ENCODE results near the gene MAP1LC3A. TPM values are rescaled to one million over a fixed set of nuclear protein-coding genes. Genes with fewer than 3 reads are reported as not detected.

Gene MAP1LC3A
- total RNA-seq, 1 donor from 2014 or later: 131 TPM

GRCh38 chr20:34532320-34532719, 26.2 kb upstream of the MAP1LC3A start:
- TF ChIP-seq, protein P1, sequence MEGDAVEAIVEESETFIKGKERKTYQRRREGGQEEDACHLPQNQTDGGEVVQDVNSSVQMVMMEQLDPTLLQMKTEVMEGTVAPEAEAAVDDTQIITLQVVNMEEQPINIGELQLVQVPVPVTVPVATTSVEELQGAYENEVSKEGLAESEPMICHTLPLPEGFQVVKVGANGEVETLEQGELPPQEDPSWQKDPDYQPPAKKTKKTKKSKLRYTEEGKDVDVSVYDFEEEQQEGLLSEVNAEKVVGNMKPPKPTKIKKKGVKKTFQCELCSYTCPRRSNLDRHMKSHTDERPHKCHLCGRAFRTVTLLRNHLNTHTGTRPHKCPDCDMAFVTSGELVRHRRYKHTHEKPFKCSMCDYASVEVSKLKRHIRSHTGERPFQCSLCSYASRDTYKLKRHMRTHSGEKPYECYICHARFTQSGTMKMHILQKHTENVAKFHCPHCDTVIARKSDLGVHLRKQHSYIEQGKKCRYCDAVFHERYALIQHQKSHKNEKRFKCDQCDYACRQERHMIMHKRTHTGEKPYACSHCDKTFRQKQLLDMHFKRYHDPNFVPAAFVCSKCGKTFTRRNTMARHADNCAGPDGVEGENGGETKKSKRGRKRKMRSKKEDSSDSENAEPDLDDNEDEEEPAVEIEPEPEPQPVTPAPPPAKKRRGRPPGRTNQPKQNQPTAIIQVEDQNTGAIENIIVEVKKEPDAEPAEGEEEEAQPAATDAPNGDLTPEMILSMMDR (IDR thresholded peaks at IDR 0.05): no peak

GRCh38 chr20:34532756-34533155, 25.8 kb upstream of the MAP1LC3A start:
- H3K27me3 ChIP-seq: no peaks in the 10 kb centered on the region
- no peak overlapping the region for H3K27ac ChIP-seq
- H3K36me3 ChIP-seq: peaks cover 77 to 93% of the 10 kb centered on the region in 2 donors
- intact Hi-C loops (cut with DNase I): no loop called here
- no peak for DNase-seq (ENCODE audit: low spot score in 2 of 2)
- H3K4me1 ChIP-seq: peaks cover 0 to 15% of the 10 kb centered on the region in 2 donors
- H3K9me3 ChIP-seq: no peaks in the 10 kb centered on the region
- TF ChIP-seq, protein P1 (IDR thresholded peaks at IDR 0.05): no peak
- H3K4me3 ChIP-seq: no peak overlapping the region

More at GRCh38 chr20:34532320-34532719, 26.2 kb upstream of the MAP1LC3A start:
- H3K27me3 ChIP-seq: no peaks in the 10 kb centered on the region
- no peaks in the 10 kb centered on the region for H3K9me3 ChIP-seq
- no peak overlapping the region for H3K27ac ChIP-seq
- intact Hi-C loops (cut with DNase I): no loop called here
- peaks cover 0 to 15% of the 10 kb centered on the region in 2 donors for H3K4me1 ChIP-seq
- peak in 1 of 2 donors; percentile 50 for DNase-seq (ENCODE audit: low spot score in 2 of 2)
- peaks cover 77 to 93% of the 10 kb centered on the region in 2 donors for H3K36me3 ChIP-seq
- H3K4me3 ChIP-seq: no peak overlapping the region

DNA sequence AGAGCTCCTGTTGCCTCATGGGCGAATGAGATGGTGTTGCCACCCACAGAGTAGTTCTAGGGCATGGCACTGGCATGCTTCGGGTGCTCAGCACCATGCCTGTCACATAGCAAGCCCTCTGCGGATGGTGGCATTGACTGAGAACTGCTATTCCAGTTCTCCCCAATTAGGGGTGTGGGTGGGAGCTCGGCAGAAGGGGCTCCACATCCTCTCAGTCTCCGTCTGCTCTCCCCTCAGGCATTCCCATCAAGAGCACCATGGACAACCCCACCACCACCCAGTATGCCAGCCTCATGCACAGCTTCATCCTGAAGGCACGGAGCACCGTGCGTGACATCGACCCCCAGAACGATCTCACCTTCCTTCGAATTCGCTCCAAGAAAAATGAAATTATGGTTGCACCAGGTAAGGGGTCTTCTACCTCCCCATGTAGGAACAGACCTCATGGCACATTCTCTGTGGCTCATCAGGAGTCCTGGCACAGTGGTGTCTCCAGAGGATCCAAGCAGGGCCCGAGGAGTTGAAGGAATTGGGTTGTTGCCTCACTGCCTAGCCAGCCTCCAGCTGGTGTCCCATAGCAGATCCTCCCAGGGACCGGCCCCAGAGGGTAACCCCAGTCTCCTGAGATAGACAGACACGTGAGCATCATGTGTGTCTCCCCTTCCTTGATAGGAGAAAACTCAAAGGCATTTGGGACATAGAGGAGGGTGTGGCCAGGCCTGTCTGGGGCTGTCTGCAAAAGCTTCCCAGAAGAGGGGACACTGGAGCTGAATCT, 23.9 kb upstream of the MAP1LC3A start:
- H3K4me1 ChIP-seq: peaks cover 0 to 8% of the 10 kb centered on the region in 2 donors
- no peaks in the 10 kb centered on the region for H3K27me3 ChIP-seq
- H3K36me3 ChIP-seq: peaks cover 75 to 89% of the 10 kb centered on the region in 2 donors
- TF ChIP-seq, protein P1 (IDR thresholded peaks at IDR 0.05): no peak
- no peak overlapping the region for H3K4me3 ChIP-seq
- no peak for DNase-seq (ENCODE audit: low spot score in 2 of 2)
- no peaks in the 10 kb centered on the region for H3K9me3 ChIP-seq
- intact Hi-C loops (cut with DNase I): no loop called here
- no peak overlapping the region for H3K27ac ChIP-seq

DNA sequence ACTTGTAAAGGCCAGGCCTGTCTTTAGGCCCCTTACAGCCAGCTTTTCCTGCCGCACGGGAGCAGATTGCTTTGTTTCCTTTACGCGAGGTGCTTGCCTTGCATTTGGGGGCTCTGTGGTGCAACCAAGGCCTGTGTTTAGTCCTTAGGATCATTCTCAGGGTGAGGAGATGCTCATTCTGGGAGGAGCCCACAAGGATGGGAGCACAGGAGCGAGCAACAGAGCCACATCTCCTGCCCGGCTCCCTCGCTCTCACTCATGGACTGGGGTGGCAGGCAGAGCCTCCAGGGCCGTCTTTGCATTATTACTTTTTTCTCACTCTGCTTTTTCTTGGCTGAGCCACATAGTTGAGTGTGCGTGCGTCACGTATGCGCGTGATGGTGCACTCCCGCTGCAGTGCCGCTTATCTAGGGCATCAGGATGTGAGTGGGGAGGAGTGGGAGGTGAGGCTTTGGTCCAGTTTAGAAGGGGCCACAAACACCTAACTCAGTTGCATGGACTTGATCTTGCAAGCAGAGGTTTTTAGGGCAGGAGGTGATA, 23.1 kb upstream of the MAP1LC3A start:
- DNase-seq (ENCODE audit: low spot score in 2 of 2): no peak
- intact Hi-C loops (cut with DNase I): no loop called here
- Histone ChIP-seq H3K27me3 (no peaks in the 10 kb centered on the region), H3K27ac (no peak overlapping the region), H3K4me3 (no peak overlapping the region), H3K9me3 (no peaks in the 10 kb centered on the region), H3K36me3 (peaks cover 75 to 89% of the 10 kb centered on the region in 2 donors), H3K4me1 (peaks cover 0 to 3% of the 10 kb centered on the region in 2 donors)
- TF ChIP-seq, protein P1 (IDR thresholded peaks at IDR 0.05): no peak

GRCh38 chr20:34535857-34536256, 22.7 kb upstream of the MAP1LC3A start:
- intact Hi-C loops (cut with DNase I): no loop called here
- Histone ChIP-seq H3K4me3 (no peak overlapping the region), H3K27me3 (no peaks in the 10 kb centered on the region), H3K9me3 (no peaks in the 10 kb centered on the region), H3K36me3 (peaks cover 76 to 89% of the 10 kb centered on the region in 2 donors), H3K4me1 (peaks cover 0 to 3% of the 10 kb centered on the region in 2 donors), H3K27ac (no peak overlapping the region)
- DNase-seq (ENCODE audit: low spot score in 2 of 2): no peak
- TF ChIP-seq, protein P1 (IDR thresholded peaks at IDR 0.05): no peak
